KOPT-K1 (cell line): Measurements from ENCODE around the gene COX4I2.
"Not testable (repeated sequence)": the region's sequence is repeated elsewhere in the genome, so short reads cannot be mapped to it uniquely, and the experiment has no call there.

Experiments used
- H3K27ac ChIP-seq: fragments of 200-600 bp; sonication (generic); 2 replicates; pipeline ENCODE4 v1.5.1; 2016; ENCODE audit warnings: antibody characterized with exemption, mild to moderate bottlenecking, low read depth, low read length; ENCODE audit not compliant: poor library complexity, severe bottlenecking
- H3K36me3 ChIP-seq: fragments of 200-600 bp; sonication (generic); 2 replicates; pipeline ENCODE4 v1.5.1; 2017; ENCODE audit warnings: antibody characterized with exemption, mild to moderate bottlenecking, low read length, moderate library complexity; ENCODE audit not compliant: insufficient read depth
- H3K9me3 ChIP-seq: fragments of 200-600 bp; sonication (generic); 2 replicates; pipeline ENCODE4 v1.5.1; 2017; ENCODE audit warnings: antibody characterized with exemption, low read length, mild to moderate bottlenecking; ENCODE audit not compliant: insufficient read depth, poor library complexity, severe bottlenecking

COX4I2 gene

DNA sequence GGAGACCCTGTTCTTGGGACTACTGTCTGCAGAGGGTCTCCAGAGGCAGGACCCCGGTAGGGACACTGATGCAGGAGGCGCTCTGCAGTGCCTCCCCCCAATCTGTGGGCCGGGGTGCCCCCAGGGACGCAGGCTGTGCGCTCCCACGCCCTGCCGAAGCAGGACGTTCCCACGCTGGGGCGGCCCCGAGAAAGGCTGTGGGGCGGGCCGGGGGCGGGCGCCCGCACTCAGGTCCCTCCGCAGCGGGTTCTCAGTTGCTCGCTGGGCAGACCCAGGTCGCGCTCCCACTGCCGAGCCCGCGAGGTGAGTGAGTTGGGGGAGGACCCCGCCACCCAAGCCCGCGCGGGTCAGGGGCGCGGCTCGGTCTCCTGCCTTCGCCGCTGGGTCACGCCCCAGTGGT is at the start of gene COX4I2:
Gene COX4I2, plus strand, starts transcription at position 253 of the 400 bp plus-strand sequence. CDS start 1,106 bp downstream, outside the sequence.
- Histone ChIP-seq H3K27ac (no peak within 1 kb of the TSS), H3K9me3 (no peaks in the 10 kb centered on the region), H3K36me3 (no peaks in the 10 kb centered on the region)

DNA sequence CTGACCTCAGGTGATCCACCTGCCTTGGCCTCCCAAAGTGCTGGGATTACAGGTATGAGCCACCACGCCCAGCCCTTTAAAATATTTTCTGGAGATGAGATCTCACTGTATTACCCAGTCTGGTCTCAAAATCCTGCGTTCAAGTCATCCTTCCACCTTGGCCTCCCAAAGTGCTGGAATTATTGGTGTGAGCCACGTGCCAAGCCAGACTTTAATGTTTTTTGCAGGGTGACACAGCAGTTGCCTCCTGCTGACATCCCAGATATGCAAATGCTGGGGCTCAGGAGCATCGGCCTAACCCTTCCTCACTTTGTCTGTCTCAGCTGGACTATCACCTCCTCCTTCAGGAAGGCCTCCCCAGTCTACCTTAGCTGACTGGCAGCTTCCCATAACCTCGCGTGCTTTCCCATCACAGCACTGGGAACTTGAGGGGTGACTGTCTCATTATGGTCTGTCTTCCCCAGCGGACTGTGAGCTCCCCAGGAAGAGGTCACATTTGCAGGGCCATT is 46.9 kb upstream of the COX4I2 start:
- Histone ChIP-seq H3K36me3 (no peaks in the 10 kb centered on the region), H3K9me3 (no peaks in the 10 kb centered on the region), H3K27ac (no peak overlapping the region)

DNA sequence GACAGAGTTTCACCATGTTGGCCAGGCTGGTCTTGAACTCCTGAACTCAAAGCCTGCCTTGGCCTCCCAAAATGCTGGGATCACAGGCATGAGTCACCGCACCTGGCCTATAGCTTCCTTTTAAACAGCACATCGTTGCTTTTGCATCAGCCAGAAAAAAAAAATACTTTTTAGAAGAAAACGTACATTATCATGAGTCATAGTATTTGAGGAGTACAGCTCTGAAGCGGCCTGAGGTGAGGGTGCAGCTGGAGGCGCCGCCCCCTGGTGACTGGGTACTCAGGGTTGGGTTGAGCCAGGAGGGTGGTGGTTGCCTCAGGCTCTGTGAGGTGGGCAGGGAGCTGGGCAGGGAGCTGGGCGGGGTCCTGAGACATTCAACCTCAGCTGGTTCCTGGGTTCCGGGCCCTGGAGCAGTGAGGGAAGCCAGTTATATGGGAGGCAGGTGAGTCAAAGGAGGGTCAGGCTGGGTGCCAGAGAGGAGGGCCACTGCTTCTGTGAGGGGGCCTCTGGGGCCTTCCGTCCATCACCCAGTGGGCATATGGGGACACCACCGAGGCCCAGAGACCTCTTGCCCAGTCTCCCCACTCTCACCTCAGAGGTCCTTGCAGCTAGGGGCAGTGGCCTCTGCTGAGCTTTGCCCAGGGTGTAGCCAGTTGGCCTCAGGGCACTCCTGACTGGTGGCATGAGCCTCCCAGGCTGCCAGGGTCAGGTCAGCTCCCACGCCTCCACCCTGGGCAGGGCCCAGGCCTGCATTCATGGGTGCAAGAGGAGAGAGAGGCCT is 44.3 kb upstream of the COX4I2 start:
- Histone ChIP-seq H3K36me3 (no peaks in the 10 kb centered on the region), H3K9me3 (no peaks in the 10 kb centered on the region), H3K27ac (no peak overlapping the region)

DNA sequence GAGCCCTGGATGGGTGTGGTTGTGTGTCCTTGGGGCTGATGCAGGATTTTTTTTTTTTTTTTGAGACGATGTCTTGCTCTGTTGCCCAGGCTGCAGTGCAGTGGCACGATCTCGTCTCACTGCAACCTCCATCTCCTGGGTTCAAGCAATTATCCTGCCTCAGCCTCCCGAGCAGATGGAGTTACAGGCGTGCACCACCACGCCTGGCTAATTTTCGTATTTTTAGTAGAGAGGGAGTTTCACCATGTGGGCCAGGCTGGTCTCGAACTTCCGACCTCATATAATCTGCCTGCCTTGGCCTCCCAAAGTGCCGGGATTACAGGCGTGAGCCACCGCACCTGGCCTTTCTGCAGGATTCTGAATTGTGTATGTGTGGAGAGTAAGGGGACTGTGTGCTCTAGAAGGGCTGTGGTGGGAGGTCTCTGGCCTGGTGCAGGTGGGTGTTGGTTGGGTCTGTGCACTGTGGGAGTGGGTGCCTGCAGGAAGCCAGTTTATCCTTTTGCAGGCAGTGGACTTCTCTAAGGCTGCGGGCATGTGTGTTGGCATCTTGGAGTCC is 43.6 kb upstream of the COX4I2 start:
- Histone ChIP-seq H3K9me3 (no peaks in the 10 kb centered on the region), H3K27ac (no peak overlapping the region), H3K36me3 (no peaks in the 10 kb centered on the region)

DNA sequence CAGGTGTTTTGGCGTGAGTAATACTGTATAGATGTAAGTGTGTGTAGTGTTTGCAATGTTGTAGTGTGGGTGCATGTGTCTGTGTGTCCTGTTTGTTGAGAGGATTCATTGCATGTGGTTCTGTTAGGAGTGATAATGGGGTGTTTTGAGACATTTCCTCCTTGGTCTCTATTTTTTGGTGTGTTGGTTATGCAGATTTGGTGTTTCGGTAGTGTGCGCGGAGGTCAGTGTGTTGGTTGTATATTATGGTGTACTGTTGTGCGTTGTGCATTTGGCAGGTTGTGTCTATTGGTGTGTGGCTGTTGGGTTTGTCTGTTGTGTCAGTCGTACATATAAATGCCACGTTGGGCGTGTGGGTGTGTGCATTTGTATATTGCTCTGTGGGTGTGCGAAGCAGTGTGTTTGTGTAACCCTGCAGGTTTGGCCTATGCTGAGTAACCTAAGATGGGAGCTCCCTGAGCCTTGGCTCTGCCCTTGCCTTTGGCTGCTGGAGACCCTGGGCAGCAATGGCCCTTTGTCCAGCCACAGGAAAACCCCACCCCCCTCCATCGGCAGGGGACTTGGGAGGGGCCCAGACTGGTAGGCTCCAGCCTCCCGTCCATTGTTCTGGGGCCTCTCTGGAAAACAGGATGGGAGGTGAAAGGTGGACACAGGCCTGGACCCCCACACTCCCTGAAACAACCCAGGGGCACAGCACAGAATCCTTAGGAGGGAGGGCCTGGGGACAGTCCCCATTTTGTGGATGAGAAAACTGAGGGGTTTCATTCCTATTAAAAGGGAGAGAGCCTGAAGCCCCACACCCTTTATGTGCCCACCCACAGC is 42.9 kb upstream of the COX4I2 start:
- Histone ChIP-seq H3K36me3 (no peaks in the 10 kb centered on the region), H3K9me3 (no peaks in the 10 kb centered on the region), H3K27ac (no peak overlapping the region)

DNA sequence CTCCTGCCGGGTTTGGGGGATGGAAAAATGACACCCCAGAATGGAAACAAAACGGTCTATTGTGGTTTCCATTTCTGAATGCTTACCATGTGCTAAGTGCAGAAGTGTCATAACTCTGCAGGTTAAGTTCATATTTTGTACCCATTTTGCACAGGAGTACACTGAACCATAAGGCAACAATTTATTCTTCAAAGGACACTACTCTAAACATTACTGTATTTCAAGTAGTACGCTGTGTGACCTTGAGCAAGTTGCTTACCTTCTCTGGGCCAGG is 42.4 kb upstream of the COX4I2 start:
- no peaks in the 10 kb centered on the region for H3K36me3 ChIP-seq
- no peaks in the 10 kb centered on the region for H3K9me3 ChIP-seq
- no peak overlapping the region for H3K27ac ChIP-seq

DNA sequence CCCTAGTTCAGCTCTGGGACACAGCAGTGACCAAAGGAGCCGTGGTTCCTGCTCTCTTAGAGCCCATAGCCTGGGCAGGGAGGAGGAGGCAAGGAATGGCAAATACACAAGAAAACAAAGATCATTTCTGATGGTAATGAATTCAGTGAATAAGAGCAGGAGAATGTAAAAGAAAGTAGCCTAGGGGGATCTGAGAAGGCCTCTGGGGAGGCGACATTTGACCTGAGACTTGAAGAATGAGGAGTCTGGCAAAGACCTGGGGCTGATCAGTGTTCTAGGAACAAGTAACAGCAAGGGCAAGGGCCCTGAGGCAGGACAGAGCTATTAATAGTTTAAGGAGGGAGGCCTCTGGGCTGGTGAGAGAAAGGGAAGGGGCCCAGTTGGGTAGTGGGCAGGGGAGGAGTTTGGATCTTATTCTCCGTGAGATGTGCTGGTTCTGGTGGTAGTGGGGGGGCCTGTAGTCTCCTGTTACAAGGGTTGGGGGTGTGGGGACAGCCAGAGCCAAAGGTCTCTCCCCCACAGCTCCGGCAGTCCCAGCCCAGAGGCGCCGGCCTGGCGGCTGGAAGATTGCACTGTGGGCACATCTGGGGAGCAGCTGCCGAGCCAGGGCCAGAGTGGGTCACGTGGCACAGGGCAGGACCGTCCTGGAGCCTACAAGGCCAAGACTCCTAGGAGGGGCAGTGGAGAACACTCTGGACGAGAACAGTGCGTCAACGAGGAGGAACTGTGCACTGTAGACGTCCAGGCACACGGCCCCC is 41.9 kb upstream of the COX4I2 start:
- Histone ChIP-seq H3K9me3 (no peaks in the 10 kb centered on the region), H3K36me3 (no peaks in the 10 kb centered on the region), H3K27ac (no peak overlapping the region)

DNA sequence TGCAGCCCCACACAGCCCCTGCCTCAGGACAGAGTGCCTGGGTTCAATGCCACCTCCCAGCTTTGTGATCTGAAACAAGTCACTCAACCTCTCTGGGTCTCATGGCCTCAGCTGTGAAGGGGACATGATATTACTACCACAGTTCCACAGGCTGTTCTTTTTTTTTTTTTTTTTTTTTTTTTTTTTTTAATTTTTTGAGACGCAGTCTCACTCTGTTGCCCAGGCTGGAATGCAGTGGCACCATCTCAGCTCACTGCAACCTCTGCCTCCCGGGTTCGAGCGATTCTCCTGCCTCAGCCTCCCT is 41.3 kb upstream of the COX4I2 start:
- H3K36me3 ChIP-seq, H3K9me3 ChIP-seq, H3K27ac ChIP-seq: not testable (repeated sequence)

DNA sequence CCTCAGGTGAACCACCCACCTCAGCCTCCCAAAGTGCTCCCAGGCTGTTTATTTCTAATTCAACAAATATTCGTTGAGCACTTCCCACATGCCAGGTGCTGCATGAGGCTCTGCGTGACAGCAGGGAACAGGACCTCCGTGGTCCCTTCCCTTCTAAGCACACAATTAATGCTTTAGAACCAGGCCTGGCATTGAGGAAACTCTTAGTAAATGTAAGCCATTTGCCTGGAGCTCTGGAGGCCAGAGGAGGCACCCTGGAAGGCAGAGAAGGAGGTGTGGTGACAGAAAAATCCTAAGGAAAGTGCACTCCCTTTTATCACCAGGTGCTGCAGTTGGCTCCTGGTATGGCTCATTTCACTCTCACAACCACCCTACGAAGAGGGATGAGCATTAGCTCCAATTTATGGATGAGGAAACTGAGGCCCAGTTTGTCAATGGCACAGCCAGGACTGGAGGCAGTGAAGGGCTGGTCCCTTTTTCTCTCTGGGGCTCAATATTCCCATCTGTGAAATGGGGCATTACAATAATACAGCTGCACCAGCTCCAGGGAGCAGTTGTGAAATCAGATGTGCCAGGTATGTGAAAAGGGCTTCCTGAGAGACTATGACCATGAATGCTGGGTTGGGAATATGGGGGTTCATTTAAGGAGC is 40.8 kb upstream of the COX4I2 start:
- Histone ChIP-seq H3K27ac (no peak overlapping the region), H3K9me3 (no peaks in the 10 kb centered on the region), H3K36me3 (no peaks in the 10 kb centered on the region)

DNA sequence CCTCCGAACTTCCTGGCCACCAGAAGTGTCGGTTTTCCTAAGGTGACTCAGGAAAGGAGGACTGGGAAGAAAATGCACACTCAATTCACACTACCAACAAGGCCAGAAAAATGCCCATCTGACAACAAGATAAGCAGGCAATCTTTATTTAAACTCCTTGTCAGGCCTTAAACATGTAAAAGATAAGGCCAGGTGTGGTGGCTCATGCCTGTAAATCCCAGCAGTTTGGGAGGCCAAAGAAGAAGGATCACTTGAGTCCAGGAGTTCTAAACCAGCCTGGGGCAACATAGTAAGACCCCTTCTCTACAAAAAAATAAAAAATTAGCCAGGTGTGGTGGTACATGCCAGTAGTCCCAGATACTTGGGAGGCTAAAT is 40.2 kb upstream of the COX4I2 start:
- no peak overlapping the region for H3K27ac ChIP-seq
- no peaks in the 10 kb centered on the region for H3K36me3 ChIP-seq
- no peaks in the 10 kb centered on the region for H3K9me3 ChIP-seq

DNA sequence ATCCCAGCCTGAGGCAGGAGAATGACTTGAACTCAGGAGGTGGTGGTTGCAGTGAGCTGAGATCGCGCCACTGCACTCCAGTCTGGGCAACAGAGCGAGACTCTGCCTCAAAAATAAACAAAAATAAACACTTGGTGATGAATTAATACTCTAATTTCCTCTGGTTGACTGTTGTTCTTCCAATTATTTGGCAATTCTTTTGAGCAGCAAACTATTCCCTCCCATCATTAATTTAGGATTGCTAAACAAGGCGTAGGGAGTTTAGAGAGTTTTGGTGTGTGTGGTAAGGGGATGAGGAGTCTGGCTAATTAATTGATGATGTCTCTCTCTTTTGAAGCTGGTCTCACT is 35.3 kb upstream of the COX4I2 start:
- Histone ChIP-seq H3K27ac (no peak overlapping the region), H3K9me3 (no peaks in the 10 kb centered on the region), H3K36me3 (no peaks in the 10 kb centered on the region)

DNA sequence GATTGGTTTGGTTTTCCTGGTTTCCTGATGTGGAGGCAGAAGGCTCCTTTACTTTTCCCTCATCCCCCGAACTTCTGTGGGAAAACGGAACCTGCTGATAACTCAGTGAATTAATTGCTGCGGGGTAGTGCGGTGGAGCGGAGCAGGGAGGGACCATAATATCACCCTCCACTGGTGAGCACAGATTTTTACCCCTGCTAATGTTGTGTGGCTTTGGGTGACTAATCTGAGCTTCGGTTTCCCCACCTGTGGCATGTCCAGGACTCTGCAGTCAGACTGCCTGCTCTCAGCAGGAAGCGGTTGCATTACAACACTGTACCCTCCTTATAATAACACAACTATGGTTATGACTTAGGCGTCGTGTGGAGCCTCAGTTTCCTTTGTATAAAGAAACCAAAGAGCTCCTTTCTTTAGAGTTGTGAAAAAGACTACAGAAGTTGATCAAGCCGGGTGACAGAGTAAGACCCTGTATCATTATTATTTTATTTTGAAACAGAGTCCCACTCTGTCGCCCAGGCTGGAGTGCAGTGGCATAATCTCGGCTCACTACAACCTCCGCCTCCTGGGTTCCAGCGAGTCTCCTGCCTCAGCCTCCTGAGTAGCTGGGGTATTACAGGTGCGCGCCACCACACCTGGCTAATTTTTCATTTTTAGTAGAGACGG is 34.8 kb upstream of the COX4I2 start:
- H3K9me3 ChIP-seq = no peaks in the 10 kb centered on the region
- H3K36me3 ChIP-seq = no peaks in the 10 kb centered on the region
- H3K27ac ChIP-seq = no peak overlapping the region

DNA sequence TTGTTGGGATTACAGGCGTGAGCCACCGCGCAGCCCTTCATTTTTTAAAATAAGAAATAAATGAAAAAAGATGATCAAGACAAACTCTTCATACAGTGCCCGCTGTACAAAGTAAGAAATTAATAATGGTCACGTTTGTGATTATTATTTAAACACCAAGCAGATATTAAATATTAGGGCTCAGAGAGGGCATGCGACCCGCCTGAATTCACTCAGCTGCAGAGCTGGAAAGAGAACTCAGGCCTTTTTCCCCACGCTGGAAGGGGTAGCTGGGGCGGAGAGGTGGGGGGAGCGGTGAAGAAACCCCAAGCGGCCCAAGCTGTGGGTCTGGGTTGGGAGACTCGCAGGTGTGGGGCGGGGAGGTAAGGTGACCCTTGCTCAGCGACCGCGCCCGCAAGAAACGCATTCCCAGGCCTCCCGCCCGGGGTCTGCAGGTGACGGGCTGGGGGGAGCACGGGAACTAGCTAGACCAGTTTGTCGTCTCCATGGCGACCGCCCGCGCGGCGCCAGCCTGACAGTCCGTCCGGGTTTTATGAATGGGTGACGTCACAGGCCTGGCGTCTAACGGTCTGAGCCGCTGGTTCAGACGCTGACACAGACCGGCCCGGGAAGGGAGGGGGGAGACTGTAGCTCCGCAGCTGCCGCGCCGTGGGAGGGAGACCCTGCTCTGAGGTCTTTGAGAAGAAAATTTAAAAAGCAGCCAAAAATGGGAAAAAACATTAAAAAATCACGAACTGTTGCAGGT is 33.7 kb upstream of the COX4I2 start:
- Histone ChIP-seq H3K27ac (no peak overlapping the region), H3K36me3 (no peaks in the 10 kb centered on the region), H3K9me3 (no peaks in the 10 kb centered on the region)

DNA sequence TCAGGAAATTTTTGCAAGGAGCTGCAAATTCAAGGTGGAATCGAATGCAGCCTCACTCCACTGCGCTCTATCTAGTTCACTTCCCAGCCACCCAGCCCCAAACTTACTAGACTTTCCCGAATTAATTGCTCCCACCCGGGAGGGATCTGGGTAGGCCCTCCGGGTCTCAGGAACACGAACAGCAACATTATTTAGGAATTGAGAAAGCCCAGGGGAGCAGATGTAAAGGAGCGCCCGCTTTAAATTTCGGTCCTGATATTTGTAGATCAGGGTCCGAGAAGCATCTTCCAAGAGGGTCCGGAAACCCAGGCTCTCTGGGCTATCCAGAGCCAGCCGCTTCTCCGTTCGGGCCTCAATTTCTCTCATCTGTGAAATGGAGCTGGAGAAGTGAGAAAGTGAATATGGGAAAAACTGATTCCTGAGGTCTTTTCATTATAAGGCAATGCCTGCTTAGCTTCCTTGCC is 33.1 kb upstream of the COX4I2 start:
- H3K36me3 ChIP-seq = no peaks in the 10 kb centered on the region
- H3K9me3 ChIP-seq = no peaks in the 10 kb centered on the region
- H3K27ac ChIP-seq = no peak overlapping the region
